OCI-LY1 (cell line): ENCODE results near the gene PARD3.

Experiments used
- H2AFZ ChIP-seq: fragments of 200-600 bp; sonication (generic), shearing (Covaris generic); 2 replicates; pipeline ENCODE4 v1.6.0; 2014; ENCODE audit warnings: antibody characterized with exemption, mild to moderate bottlenecking, low read length
- H3F3A ChIP-seq: fragments of 200-600 bp; sonication (generic), shearing (Covaris generic); 2 replicates; pipeline ENCODE4 v1.6.0; 2014; ENCODE audit warnings: mild to moderate bottlenecking, antibody characterized with exemption, low read length, moderate library complexity; ENCODE audit not compliant: insufficient read depth
- H3K27ac ChIP-seq: fragments of 200-600 bp; sonication (generic); 2 replicates; pipeline ENCODE4 v1.5.1; 2014; ENCODE audit warnings: low read length, mixed run types, mild to moderate bottlenecking, low read depth; ENCODE audit not compliant: poor library complexity, severe bottlenecking
- H3K27me3 ChIP-seq: fragments of 200-600 bp; sonication (generic); 2 replicates; pipeline ENCODE4 v1.6.0; 2014; ENCODE audit warnings: antibody characterized with exemption, mild to moderate bottlenecking, low read length, moderate library complexity; ENCODE audit not compliant: insufficient read depth
- H3K36me3 ChIP-seq: fragments of 200-600 bp; sonication (generic); 2 replicates; pipeline ENCODE4 v1.6.1; 2014; ENCODE audit warnings: mild to moderate bottlenecking, antibody characterized with exemption, low read length, moderate library complexity, mixed read lengths; ENCODE audit not compliant: insufficient read depth
- H3K4me1 ChIP-seq: fragments of 200-600 bp; sonication (generic); 2 replicates; pipeline ENCODE4 v1.5.1; 2014; ENCODE audit warnings: mild to moderate bottlenecking, low read length, moderate library complexity; ENCODE audit not compliant: insufficient read depth, severe bottlenecking
- H3K4me2 ChIP-seq: fragments of 200-600 bp; sonication (generic), shearing (Covaris generic); 2 replicates; pipeline ENCODE4 v1.6.1; 2014; ENCODE audit warnings: low read length
- H3K4me3 ChIP-seq: fragments of 200-600 bp; sonication (generic); 2 replicates; pipeline ENCODE4 v1.5.1; 2014; ENCODE audit warnings: low read length, low read depth, mild to moderate bottlenecking, mixed read lengths; ENCODE audit not compliant: poor library complexity, severe bottlenecking
- H3K79me2 ChIP-seq: fragments of 200-600 bp; shearing (Covaris generic); 2 replicates; pipeline ENCODE4 v1.6.1; 2016; ENCODE audit warnings: mixed run types, low read length, mixed read lengths; ENCODE audit not compliant: insufficient read depth
- H3K9ac ChIP-seq: fragments of 200-600 bp; sonication (generic), shearing (Covaris generic); 2 replicates; pipeline ENCODE4 v1.6.1; 2014; ENCODE audit warnings: mild to moderate bottlenecking, low read length, mixed read lengths
- H3K9me2 ChIP-seq: fragments of 200-600 bp; sonication (generic), shearing (Covaris generic); 2 replicates; pipeline ENCODE4 v1.6.1; 2014; ENCODE audit warnings: low read depth, mild to moderate bottlenecking, low read length, mixed read lengths
- H3K9me3 ChIP-seq: fragments of 200-600 bp; shearing (Covaris generic); 2 replicates; pipeline ENCODE4 v1.6.1; 2014; ENCODE audit warnings: low read length, mixed read lengths
- H4K20me1 ChIP-seq: fragments of 200-600 bp; sonication (generic), shearing (Covaris generic); 2 replicates; pipeline ENCODE4 v1.6.0; 2016; ENCODE audit warnings: mild to moderate bottlenecking, low read length; ENCODE audit not compliant: insufficient read depth
- EZH2 ChIP-seq: fragments of 200-600 bp; sonication (generic), shearing (Covaris generic); IDR thresholded peaks from 2 replicates; pipeline ENCODE4 v1.8.0; 2017; ENCODE audit warnings: borderline replicate concordance, mixed run types, mild to moderate bottlenecking, antibody characterized with exemption, low read length, moderate library complexity, mixed read lengths
- TF ChIP-seq, protein P1 (sequence below): fragments of 200-600 bp; sonication (generic), shearing (Covaris generic); IDR thresholded peaks from 2 replicates; pipeline ENCODE4 v1.5.1; 2017; ENCODE audit warnings: mild to moderate bottlenecking, antibody characterized with exemption, low read length, moderate library complexity, mixed read lengths

PARD3 gene

DNA sequence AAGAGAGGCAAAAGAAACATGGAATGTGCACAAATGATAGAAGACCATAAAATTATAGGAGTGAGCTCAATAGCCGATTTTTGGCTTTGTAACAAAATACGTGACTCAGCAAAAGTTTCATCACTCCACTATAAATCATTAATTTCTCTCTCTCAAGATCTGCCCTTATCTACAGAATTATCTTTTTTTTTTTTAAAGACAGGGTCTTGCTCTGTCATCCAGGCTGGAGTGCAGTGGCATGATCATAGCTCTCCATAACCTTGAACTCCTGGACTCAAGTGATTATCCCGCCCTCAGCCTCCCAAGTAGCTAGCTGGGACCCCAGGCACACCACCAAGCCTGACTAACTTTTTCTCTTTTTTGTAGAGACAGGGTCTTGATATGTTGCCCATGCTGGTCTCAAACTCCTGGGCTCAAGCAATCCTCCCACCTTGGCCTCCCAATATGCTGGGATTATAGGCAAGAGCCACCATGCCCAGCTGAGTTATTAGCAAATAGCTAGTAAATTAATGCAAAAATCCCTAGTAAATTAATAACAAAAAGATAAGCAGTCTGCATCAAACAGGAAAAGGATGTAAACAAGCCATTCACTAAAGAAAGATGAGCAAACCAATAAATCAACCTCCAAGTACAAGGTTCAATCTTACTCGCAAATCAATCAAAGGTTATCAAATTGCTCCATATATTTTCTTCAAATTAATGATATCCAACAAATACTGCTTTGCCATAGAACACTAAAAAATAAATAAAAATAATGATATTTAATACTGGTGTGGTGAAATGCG is 450.7 kb downstream of the PARD3 start:
- H4K20me1 ChIP-seq, result no peaks in the 10 kb centered on the region
- H3K36me3 ChIP-seq, result no peaks in the 10 kb centered on the region
- H3K9ac ChIP-seq, result no peak overlapping the region
- no peaks in the 10 kb centered on the region for H3K27me3 ChIP-seq
- no peaks in the 10 kb centered on the region for H3K9me3 ChIP-seq
- H3F3A ChIP-seq, result no peaks in the 10 kb centered on the region
- H3K79me2 ChIP-seq, result no peaks in the 10 kb centered on the region
- H2AFZ ChIP-seq, result no peak overlapping the region
- TF ChIP-seq, protein P1, sequence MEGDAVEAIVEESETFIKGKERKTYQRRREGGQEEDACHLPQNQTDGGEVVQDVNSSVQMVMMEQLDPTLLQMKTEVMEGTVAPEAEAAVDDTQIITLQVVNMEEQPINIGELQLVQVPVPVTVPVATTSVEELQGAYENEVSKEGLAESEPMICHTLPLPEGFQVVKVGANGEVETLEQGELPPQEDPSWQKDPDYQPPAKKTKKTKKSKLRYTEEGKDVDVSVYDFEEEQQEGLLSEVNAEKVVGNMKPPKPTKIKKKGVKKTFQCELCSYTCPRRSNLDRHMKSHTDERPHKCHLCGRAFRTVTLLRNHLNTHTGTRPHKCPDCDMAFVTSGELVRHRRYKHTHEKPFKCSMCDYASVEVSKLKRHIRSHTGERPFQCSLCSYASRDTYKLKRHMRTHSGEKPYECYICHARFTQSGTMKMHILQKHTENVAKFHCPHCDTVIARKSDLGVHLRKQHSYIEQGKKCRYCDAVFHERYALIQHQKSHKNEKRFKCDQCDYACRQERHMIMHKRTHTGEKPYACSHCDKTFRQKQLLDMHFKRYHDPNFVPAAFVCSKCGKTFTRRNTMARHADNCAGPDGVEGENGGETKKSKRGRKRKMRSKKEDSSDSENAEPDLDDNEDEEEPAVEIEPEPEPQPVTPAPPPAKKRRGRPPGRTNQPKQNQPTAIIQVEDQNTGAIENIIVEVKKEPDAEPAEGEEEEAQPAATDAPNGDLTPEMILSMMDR, result no peak
- no peak for TF ChIP-seq EZH2
- H3K4me2 ChIP-seq, result no peak overlapping the region
- H3K27ac ChIP-seq, result no peak overlapping the region
- no peaks in the 10 kb centered on the region for H3K9me2 ChIP-seq
- no peaks in the 10 kb centered on the region for H3K4me1 ChIP-seq
- H3K4me3 ChIP-seq, result no peak overlapping the region

DNA sequence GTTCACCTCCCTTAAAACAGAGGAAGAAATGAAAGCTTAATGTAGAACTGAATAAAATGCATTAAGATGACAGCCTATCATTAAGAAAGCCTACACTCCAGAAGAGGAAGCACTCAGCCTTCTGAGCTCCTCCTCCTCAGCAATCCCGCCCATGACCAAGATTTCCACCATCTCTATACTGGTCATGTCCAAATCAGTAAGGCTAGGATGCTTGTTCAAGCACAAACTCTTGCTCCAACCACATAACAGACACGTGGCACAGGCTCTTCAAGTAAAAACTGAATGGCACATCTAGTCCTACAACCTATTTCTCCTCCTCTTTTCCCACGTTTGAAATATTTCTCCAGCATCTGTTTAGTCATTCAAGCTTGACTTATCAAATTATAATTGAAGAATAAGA is 454.1 kb downstream of the PARD3 start:
- Histone ChIP-seq H3K4me1 (no peaks in the 10 kb centered on the region), H2AFZ (no peak overlapping the region), H3F3A (no peaks in the 10 kb centered on the region), H3K79me2 (no peaks in the 10 kb centered on the region), H4K20me1 (no peaks in the 10 kb centered on the region), H3K4me3 (no peak overlapping the region), H3K27me3 (no peaks in the 10 kb centered on the region), H3K9ac (no peak overlapping the region), H3K4me2 (no peak overlapping the region), H3K9me3 (no peaks in the 10 kb centered on the region), H3K36me3 (no peaks in the 10 kb centered on the region), H3K27ac (no peak overlapping the region), H3K9me2 (no peaks in the 10 kb centered on the region)
- TF ChIP-seq, protein P1, result no peak
- TF ChIP-seq EZH2, result no peak

DNA sequence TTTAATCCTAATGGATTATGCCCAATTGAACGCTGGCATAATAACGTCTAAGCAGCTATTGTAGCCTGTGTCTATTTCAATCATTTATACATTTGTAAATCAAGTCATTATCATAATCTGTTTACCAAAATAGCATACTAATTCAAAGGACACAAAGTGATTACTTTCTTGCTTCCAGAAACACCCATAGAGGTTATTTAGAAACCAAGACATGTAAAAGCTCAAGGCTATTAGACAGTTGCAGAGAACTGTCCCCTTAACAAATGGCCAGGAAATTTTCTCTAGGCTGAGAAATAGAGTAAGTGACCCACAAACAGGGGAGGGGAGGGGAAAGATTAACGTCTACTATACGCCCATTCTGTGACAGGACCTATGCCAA is 455.7 kb downstream of the PARD3 start:
- H3K27me3 ChIP-seq, result no peaks in the 10 kb centered on the region
- H3K27ac ChIP-seq, result no peak overlapping the region
- H3K79me2 ChIP-seq, result no peaks in the 10 kb centered on the region
- no peak overlapping the region for H3K4me2 ChIP-seq
- H3K9ac ChIP-seq, result no peak overlapping the region
- H3K36me3 ChIP-seq, result no peaks in the 10 kb centered on the region
- no peak overlapping the region for H2AFZ ChIP-seq
- H3K9me2 ChIP-seq, result no peaks in the 10 kb centered on the region
- H4K20me1 ChIP-seq, result no peaks in the 10 kb centered on the region
- no peaks in the 10 kb centered on the region for H3F3A ChIP-seq
- no peaks in the 10 kb centered on the region for H3K4me1 ChIP-seq
- no peak for TF ChIP-seq EZH2
- TF ChIP-seq, protein P1, result no peak
- H3K4me3 ChIP-seq, result no peak overlapping the region
- H3K9me3 ChIP-seq, result no peaks in the 10 kb centered on the region
